Measurements from ENCODE around the gene FGF22.

DNA sequence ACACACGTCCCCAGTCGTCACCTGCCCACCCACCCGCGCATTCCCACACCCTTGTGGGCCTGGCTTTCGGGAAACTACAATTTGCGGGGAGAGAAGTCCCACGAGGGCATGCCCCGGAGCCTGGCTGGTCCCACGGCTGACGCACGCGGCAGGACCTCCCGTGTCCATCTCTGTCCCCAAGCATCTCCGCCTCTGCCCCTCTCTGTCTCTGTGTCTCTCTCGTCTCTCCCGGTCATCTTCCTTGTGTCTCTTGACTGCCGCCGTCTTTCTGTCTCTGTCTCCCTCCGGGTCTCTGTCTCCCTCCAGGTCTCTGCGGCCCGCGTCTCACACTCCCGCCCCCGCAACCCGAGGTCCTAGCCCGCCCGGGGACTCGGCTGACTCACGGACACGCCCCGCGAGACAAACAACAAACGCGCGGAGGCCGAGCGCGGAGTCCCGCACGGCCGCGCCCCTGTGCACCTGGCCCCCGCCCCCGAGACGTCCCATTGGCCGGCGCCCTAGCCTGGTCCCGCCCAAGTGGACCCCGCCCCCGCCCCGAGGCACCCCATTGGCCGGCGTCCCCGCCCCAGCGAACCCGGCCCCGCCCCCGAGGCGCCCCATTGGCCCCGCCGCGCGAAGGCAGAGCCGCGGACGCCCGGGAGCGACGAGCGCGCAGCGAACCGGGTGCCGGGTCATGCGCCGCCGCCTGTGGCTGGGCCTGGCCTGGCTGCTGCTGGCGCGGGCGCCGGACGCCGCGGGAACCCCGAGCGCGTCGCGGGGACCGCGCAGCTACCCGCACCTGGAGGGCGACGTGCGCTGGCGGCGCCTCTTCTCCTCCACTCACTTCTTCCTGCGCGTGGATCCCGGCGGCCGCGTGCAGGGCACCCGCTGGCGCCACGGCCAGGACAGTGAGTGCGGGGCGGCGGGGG lies at the start of gene FGF22:
- TF ChIP-seq, protein P1, sequence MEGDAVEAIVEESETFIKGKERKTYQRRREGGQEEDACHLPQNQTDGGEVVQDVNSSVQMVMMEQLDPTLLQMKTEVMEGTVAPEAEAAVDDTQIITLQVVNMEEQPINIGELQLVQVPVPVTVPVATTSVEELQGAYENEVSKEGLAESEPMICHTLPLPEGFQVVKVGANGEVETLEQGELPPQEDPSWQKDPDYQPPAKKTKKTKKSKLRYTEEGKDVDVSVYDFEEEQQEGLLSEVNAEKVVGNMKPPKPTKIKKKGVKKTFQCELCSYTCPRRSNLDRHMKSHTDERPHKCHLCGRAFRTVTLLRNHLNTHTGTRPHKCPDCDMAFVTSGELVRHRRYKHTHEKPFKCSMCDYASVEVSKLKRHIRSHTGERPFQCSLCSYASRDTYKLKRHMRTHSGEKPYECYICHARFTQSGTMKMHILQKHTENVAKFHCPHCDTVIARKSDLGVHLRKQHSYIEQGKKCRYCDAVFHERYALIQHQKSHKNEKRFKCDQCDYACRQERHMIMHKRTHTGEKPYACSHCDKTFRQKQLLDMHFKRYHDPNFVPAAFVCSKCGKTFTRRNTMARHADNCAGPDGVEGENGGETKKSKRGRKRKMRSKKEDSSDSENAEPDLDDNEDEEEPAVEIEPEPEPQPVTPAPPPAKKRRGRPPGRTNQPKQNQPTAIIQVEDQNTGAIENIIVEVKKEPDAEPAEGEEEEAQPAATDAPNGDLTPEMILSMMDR (IDR thresholded peaks at IDR 0.05; ENCODE audit: poor library complexity) = no peak
- TF ChIP-seq EZH2 (IDR thresholded peaks at IDR 0.05; ENCODE audit: borderline replicate concordance) (no peak), EZH2phosphoT487 (IDR thresholded peaks at IDR 0.05; ENCODE audit: low read depth, severe bottlenecking, unreplicated experiment) (no peak)
